GM12875 (cell line): ENCODE data around the gene TNIP3.
A peak's percentile ranks its signal among the peaks of the same experiment; 100 is the strongest.
"Not testable (repeated sequence)": the region's sequence is repeated elsewhere in the genome, so short reads cannot be mapped to it uniquely, and the experiment has no call there.

Experiments used
- H3K4me3 ChIP-seq: one replicate; pipeline ENCODE4 v1.5.1; 2011; ENCODE audit warnings: low read depth, low read length, control low read depth
- TF ChIP-seq, protein P1 (sequence below): IDR thresholded peaks from 2 replicates; pipeline ENCODE4 v1.5.1; 2011; ENCODE audit warnings: low read depth, mild to moderate bottlenecking, control low read depth, inconsistent platforms, low read length, moderate library complexity, borderline replicate concordance; ENCODE audit not compliant: insufficient read depth

TNIP3 gene, protein sequence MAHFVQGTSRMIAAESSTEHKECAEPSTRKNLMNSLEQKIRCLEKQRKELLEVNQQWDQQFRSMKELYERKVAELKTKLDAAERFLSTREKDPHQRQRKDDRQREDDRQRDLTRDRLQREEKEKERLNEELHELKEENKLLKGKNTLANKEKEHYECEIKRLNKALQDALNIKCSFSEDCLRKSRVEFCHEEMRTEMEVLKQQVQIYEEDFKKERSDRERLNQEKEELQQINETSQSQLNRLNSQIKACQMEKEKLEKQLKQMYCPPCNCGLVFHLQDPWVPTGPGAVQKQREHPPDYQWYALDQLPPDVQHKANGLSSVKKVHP

DNA sequence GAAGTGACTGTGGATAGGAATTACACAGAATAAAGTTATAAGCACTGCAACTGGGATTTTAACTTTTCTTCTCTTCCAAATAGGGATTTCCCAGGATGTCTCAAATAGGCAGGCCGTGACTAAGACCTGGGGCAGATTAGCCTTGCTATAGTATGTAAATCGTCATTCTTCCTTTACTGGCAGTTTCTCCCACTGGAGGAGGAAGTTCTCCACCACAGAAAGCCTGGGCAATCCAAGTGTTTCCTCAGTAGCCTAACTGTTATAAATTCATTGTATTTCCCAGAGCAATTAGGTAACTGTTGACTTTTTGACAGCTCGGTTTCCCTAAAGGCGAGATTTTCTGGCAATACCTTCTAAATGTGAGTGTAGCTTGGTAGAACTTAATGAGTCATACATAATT, at the start of gene TNIP3:
TNIP3 (minus strand) TSS at position 31 of the 400 bp plus-strand sequence. CDS start 196 bp downstream, outside the sequence.
- TF ChIP-seq, protein P1, sequence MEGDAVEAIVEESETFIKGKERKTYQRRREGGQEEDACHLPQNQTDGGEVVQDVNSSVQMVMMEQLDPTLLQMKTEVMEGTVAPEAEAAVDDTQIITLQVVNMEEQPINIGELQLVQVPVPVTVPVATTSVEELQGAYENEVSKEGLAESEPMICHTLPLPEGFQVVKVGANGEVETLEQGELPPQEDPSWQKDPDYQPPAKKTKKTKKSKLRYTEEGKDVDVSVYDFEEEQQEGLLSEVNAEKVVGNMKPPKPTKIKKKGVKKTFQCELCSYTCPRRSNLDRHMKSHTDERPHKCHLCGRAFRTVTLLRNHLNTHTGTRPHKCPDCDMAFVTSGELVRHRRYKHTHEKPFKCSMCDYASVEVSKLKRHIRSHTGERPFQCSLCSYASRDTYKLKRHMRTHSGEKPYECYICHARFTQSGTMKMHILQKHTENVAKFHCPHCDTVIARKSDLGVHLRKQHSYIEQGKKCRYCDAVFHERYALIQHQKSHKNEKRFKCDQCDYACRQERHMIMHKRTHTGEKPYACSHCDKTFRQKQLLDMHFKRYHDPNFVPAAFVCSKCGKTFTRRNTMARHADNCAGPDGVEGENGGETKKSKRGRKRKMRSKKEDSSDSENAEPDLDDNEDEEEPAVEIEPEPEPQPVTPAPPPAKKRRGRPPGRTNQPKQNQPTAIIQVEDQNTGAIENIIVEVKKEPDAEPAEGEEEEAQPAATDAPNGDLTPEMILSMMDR: no peak
- H3K4me3 ChIP-seq: no peak within 1 kb of the TSS

DNA sequence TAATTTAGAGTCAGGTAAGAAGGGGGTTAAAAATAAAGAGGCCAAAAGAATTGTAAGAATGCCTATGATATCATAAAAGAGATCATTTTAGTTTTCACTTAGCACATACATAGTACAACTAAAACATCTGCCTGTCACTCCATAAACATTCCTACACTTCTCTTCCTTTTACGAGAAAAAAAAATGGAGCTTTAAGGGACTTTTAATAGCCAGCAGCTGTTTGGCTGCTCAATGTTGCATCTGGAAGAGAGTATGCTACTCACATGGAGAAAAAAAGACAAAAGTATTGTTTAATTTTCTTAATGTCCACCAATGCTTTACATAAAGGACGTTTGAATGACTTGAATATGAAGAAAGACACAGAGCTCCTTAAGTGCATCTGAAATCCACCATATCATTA, 48.7 kb upstream of the TNIP3 start:
- no peak overlapping the region for H3K4me3 ChIP-seq
- TF ChIP-seq, protein P1: no peak

DNA sequence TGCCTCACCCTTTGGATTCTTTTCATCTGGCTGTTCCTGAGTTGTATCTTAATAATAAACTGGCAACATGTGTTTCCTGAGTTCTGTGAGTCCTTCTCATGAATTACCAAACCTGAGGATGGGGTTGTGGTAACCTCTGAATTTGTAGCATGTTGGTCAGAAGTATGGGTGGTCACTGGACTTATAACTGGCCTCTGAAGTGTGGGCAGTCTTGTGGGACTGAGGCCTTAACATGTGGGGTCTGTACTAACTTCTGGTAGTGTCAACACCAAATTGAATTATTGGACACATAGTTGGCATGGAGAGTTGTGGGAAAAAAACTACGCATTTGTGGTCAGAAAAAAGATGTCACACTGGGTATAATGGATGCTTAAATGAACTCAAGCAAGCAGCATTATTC, 45.0 kb upstream of the TNIP3 start:
- no peak overlapping the region for H3K4me3 ChIP-seq
- TF ChIP-seq, protein P1: no peak

DNA sequence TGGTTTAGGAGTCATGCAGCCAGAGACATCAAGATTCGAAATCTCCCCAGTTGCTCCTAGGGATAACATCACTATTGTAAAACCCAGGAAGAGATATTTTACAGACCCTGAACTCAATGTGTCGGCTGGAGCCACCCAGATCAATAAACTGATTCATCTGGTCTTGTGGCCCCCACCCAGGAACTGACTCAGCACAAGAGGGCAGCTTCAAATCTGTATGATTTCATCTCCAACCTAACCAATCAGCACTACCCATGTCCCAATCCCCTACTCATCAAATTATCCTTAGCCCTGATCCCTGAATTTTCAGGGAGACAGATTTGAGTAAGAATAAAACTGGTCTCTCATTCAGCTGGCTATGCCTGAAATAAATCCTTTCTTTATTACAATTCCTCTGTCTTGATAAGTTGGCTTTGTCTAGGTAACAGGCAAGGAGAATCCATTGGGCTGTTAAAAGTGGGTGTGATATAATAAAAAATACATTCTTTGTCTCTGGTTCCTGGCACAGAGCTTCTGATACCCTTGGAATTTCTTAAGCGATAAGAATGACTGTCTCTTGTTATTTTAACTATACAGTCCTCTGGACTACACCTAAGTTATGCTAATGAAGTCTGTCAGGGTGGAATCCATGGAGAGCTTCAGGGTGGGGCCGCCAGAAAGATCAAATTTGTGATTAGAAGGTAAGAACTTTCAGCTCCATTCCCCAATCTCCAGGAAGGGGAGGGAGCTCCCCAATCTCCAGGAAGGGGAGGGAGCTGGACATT, 44.3 kb upstream of the TNIP3 start:
- no peak overlapping the region for H3K4me3 ChIP-seq
- TF ChIP-seq, protein P1: no peak

DNA sequence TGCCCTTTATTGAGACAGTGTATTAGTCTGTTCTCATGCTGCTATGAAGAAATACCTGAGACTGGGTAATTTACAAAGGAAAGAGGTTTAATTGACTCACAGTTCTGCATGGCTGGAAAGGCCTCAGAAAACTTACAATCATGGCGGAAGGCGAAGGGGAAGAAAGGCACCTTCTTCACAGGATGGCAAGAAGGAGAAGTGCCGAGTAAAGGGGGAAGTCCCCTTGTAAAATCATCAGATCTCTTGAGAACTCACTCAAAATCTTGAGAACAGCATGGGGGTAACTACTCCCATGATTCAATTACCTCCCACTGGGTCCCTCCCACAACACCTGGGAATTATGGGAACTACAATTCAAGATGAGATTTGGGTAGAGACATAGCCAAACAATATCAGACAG, 41.7 kb upstream of the TNIP3 start:
- not testable (repeated sequence) for H3K4me3 ChIP-seq

DNA sequence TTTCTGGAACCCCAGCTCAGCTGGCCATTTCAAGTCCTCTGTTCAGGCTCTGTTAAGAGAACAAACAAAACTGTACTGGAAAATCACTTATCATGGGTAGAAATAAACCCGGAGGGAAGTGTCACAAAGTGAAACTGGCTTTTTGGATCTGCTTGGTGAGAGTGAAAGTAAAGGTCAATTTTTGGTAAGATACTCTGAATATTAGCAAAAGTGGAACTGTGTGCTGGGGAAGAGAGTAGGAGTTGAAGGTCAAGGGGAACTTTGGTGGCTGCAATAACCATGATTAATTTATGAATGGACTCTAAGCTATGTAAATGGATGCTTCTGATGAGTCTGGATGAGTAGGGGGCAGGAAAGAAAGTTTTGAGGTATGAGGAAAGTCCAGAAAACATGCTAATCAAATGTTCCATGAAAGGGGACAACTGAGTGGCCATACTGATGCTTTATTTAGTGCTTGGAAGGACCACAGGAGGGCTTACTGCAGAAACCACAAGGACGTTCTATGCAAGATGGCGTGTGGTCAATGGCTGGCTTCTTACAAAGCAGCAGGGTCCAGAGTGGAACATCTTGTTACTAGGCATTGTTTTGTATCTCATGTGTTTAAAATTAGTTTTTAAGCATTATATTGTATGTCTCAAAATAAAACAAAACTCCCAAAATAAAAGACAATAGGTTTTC, 36.8 kb upstream of the TNIP3 start:
- peak overlapping the region; percentile 17 for H3K4me3 ChIP-seq
- TF ChIP-seq, protein P1: no peak

DNA sequence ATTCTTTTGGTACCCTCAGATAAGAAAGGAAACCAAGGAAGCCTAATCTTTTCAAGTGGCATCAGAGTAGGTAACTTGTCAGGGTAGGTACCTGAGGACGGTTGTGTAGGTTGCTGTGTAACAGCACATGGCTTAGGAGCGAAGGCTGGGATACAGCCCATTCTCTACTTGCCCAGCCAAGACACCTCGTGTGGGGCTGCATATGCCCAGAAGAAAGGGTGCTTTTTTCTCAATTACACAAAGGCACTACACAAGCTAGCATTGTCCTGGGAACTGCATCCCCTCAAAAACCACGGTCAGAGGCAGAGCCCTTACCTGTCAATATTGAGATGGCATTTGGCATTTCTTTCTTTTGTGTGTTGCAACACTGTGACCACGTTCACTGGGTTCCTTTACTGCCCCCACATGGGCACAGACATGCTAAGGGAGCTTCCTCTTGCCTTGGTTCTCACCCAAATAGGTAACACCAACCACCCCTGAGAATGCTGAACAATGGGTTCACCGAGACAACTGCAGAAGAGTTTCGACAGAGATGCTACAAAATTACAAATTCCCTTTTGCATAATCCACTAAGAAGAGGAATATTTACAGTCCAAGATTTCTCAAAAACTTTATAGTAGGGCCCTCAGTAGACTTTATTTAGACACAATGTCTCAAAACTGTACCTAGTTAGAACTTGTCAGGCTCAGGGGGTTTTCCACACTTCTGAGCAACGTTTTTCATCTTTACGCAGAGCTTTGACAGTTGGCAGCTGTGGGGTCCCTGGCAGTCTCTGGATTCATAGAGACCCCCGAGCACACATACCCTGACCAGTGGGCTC, 35.8 kb upstream of the TNIP3 start:
- TF ChIP-seq, protein P1: peak; percentile 32; the same call in 1 of the 2 replicates
- peak overlapping the region; percentile 17 for H3K4me3 ChIP-seq
